ENCODE results near the gene KRTAP4-5. TPM values are rescaled to one million over a fixed set of nuclear protein-coding genes. Genes with fewer than 3 reads are reported as not detected.
"Not testable (repeated sequence)": the region's sequence is repeated elsewhere in the genome, so short reads cannot be mapped to it uniquely, and the experiment has no call there.

KRTAP4-5 gene
- total RNA-seq, 1 experiment from 2014 or later: not detected

DNA sequence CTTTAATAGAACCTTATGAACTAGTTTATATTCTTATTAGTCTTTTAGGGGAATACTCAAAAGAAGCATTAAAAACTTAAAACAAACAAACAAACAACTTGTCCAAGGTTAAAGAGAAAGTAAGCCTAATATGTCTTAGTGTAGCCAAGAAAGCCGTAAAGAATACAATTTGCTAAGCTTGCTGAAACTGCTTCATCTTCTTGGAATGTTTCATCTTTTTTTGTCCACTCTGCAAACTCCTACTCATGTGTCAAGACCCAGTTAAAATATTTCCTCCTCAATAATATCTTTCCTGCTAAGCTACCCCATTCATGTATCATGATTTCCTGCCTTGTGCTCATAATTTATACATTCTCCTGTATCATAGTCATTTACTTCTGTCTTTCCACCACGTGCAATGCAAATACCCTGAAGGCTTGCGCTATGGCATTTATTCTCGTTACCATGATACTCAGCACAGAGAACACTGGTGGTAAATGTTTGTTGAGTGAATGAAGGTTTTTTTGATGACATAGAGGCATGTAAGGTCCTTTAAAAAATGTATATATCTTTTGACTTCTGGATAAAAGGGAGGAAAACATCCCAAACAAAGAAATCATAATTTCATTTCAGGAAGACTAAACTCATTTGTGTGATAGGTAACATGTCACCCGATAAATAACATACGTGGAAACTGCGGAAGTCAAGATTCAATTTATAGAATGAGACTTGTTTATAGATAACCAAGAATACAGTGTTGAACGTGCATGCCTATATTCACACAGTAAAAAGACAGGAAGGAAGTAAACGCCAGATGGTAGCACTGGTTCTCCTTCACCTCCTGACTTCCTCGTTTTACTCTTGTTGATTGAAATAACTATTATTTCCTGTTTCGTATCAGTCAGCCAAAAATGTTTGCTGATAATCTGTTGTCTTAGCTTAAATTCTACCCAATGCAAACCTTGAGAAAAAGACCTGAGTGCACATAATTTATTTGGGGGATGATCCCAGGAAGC lies 29.6 kb downstream of the KRTAP4-5 start:
- DNase-seq (ENCODE audit: low read depth); in situ Hi-C loops (cut with HindIII; ENCODE audit: low pct_unique_long_range_greater_than_20kb, low sequenced_read_pairs): not testable (repeated sequence)

DNA sequence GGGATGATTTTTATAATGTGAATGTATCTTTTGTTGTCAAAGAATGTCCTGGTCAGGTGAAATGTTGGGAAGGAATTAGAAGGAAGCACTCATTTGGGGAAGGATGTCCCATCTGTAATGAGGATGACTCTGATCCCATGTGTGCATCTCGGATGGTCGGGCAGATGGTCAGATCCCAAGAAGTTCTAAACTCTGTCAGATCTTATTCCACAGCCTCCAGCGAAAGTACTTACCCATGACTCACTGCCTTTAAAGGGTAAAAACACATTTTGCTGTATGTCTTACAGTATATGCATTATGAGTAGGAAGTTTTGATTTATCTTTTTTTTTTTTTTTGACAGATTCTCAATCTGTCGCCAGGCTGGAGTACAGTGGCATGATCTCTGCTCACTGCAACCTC lies 30.9 kb downstream of the KRTAP4-5 start:
- in situ Hi-C loops (cut with HindIII; ENCODE audit: low pct_unique_long_range_greater_than_20kb, low sequenced_read_pairs): no loop called here
- no peak for DNase-seq (ENCODE audit: low read depth)

DNA sequence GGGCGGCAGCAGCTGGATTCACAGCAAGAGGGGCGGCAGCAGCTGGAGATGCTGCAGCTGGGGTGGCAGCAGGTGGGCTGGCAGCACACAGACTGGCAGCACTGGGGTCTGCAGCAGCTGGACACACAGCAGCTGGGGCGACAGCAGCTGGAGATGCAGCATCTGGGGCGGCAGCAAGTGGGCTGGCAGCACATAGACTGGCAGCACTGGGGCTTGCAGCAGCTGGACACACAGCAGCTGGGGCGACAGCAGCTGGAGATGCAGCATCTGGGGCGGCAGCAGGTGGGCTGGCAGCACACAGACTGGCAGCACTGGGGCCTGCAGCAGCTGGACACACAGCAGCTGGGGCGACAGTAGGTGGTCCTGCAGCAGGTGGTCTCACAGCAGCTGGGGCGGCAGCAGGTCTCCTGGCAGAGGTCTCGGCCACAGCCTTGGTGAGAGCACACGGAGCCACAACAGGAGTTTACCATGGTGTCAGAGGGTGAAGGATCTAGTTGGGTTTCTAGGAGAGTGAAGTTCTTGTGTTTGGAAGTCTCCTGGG lies 31.7 kb downstream of the KRTAP4-5 start, which contains the start of gene KRTAP4-11:
Gene KRTAP4-11, minus strand, starts transcription at position 528 of the 541 bp plus-strand sequence. Its CDS starts 58 bp downstream, at position 470.
- in situ Hi-C loops (cut with HindIII; ENCODE audit: low pct_unique_long_range_greater_than_20kb, low sequenced_read_pairs); DNase-seq (ENCODE audit: low read depth): not testable (repeated sequence)

DNA sequence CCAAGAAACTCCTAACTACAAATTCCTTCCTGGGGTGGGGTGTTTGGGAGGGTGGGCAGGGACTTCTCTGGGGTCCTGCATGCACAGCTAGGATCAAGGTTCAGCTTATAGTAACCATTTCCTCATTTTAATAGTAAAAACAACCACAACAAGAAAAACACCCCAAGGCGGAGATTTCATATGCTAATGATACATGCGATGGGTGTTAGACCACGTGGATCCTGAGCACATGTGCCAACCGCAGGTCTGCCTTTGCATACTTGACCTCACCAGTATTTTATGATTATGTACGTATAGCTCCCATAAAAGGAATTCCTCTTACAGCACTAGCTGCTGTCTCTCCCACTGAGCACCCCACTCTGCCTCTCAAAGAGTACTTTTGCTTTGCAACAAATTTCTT lies 33.3 kb downstream of the KRTAP4-5 start:
- DNase-seq (ENCODE audit: low read depth): no peak
- in situ Hi-C loops (cut with HindIII; ENCODE audit: low pct_unique_long_range_greater_than_20kb, low sequenced_read_pairs): no loop called here

DNA sequence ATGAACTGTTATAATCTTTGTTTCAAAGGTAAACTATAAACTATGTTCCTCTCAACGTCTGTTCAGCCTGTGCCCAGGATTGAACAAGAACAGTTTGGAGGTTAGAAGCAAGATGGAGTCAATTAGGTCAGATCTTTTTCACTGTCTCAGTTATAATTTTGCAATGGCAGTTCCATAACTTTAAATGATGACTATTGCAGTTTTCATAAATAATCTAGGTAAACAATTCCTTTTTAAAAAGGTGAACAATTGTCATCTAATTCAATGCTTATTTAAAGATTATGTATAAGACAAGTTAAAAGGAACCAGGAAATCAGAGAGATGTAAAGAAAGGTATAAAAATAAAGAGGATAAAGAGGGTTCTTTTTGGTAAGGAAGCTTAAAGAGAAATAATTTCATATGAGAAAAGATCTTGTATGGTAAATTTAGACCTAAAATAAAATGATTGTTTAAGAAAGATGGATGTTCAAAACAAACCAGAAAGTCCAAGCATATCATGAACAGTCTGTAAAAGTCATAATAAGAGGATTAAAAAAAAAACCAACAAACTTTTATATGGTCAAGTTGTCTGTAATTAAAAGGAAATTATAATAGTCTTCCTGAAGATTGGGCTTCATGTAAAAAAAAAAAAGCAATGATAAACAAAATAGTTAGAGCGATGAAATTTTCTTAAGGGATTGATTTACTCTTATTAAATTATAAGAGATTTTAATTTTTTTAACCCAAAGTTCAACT lies 38.3 kb downstream of the KRTAP4-5 start:
- in situ Hi-C loops (cut with HindIII; ENCODE audit: low pct_unique_long_range_greater_than_20kb, low sequenced_read_pairs): no loop called here
- no peak for DNase-seq (ENCODE audit: low read depth)

DNA sequence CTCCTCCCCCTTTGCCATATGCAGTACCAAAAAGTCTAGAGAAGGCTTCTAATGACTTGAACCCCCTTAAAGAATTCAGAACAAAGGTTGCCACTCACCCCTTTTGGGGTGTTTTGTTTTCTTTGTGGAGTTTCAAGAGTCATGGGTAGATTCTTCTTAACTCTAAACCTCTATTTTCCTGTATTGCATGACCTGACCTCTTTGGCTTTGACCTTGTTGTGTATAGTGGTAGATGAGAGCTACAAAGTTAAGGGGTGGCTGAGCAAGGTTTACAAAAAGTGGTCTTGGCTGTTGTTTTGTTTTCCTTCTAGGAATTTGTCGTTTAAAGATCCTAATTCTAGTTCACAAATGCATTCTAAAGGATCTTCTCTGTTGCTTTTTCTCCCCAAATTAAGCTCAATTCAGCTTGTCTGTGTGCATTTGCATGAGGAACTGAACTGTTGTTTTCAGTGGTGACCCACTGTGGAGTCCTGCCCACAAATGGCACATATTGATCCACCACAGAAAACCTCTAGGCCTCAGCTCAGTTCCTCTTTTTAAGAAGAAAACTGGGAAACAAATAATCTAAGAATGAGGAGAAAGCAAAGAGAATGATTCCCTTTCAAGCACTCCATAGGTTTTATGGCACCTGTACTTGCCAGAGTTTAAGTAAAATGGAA lies 40.8 kb downstream of the KRTAP4-5 start:
- DNase-seq (ENCODE audit: low read depth); in situ Hi-C loops (cut with HindIII; ENCODE audit: low pct_unique_long_range_greater_than_20kb, low sequenced_read_pairs): not testable (repeated sequence)

DNA sequence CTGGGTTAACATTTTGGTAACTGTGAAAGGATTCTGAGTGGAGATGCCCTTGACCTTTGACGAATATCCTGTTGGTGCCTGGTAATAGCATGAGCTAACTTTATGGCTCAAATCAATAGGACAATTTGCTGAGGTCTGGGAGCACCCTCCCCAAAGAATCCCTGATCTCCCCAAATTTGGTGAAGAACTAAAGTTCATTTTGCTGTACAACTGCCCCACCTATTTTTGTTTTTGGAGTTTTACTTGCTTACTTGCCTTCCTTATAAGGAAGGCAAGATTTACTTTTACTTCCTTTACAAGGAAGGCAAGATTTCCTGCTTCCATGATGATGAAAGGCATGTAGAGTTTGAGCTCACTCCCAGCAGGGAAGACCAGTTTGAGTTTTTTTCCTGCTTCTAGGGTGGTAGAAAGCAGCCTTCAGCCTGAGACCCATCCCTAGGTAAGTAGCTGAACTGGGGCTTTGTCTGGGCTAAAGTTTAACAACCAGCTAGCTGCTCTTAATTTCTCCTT lies 41.6 kb downstream of the KRTAP4-5 start:
- in situ Hi-C loops (cut with HindIII; ENCODE audit: low pct_unique_long_range_greater_than_20kb, low sequenced_read_pairs): no loop called here
- no peak for DNase-seq (ENCODE audit: low read depth)

DNA sequence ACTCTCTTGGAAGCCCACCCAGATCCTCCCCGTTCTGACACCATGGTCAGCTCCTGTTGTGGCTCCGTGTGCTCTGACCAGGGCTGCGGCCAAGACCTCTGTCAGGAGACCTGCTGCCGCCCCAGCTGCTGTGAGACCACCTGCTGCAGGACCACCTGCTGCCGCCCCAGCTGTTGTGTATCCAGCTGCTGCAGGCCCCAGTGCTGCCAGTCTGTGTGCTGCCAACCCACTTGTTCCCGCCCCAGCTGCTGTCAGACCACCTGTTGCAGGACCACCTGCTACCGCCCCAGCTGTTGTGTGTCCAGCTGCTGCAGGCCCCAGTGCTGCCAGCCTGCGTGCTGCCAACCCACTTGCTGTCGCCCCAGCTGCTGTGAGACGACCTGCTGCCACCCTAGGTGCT lies 44.3 kb downstream of the KRTAP4-5 start, which contains the start of gene KRTAP4-9:
Gene KRTAP4-9, plus strand, starts transcription at position 43 of the 400 bp plus-strand sequence. Its CDS starts 0 bp downstream, at position 43.
- DNase-seq (ENCODE audit: low read depth); in situ Hi-C loops (cut with HindIII; ENCODE audit: low pct_unique_long_range_greater_than_20kb, low sequenced_read_pairs): not testable (repeated sequence)

DNA sequence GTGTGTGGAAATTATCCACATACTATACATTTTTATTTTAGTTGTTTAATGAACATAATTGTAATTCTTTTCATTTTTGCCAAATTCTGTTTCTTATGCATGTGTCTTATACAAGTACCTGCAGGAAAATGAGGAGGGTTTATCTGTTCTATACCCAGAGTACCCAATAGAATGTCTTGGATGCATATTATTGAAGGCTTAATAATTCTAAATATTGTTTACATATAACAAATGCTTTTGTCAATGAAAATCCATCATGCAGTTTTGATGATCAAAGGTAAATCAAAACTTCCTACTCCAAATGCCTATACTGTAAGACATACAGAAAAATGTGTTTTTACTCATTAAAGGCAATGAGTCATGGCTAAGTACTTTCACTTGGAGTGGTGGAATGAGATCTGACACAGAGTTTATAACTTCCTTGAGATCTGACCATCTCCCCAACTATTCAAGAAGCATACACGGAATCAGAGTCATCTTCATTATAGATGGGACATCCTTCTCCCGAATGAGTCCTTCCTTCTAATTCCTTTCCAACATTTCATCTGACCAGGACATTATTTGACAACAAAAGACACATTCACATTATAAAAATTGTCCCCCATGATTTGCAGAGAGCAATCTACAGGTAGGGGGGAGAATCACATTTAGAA lies 45.1 kb downstream of the KRTAP4-5 start:
- in situ Hi-C loops (cut with HindIII; ENCODE audit: low pct_unique_long_range_greater_than_20kb, low sequenced_read_pairs): not testable (repeated sequence)
- DNase-seq (ENCODE audit: low read depth): peak; percentile 19

DNA sequence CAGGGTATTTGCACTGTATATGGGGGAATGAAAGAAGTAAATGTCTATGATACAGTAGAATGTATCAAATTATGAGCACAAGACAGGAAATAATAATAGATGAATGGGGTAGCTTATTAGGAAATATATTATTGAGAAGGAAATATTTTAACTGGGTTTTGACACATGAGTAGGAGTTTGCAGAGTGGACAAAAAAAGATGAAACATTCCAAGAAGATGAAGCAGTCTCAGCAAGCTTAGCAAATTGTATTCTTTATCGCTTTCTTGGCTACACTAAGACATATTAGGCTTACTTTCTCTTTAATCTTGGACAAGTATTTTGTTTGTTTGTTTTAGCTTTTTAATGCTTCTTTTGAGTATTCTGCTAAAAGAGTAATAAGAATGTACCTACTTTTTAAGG lies 45.7 kb downstream of the KRTAP4-5 start:
- no peak for DNase-seq (ENCODE audit: low read depth)
- in situ Hi-C loops (cut with HindIII; ENCODE audit: low pct_unique_long_range_greater_than_20kb, low sequenced_read_pairs): no loop called here

DNA sequence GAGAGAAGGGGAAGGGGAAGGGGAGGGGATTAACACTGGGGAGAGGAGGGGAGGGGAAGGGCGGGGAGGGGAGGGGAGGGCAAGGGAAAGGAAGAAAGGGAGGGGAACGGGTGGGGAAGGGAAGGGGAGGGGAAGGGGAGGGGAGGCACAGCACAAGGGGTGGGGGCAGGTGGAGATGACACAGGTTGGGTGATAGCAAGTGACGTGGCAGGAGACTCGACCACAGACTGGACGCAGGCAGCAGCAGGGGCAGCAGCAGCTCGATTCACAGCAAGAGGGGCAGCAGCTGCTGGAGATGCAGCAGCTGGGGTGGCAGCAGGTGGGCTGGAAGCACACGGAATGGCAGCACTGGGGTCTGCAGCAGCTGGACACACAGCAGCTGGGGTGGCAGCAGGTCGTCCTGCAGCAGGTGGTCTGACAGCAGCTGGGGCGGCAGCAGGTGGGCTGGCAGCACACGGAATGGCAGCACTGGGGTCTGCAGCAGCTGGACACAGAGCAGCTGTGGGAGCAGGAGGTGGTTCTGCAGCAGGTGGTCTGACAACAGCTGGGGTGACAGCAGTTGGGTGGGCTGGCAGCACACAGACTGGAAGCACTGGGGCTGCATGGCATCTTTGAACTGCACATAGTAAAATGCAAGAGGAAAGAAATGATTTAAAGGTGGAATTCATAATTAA lies 47.9 kb downstream of the KRTAP4-5 start, which contains the start of gene KRTAP4-16:
Gene KRTAP4-16, minus strand, starts transcription at position 624 of the 674 bp plus-strand sequence. Its CDS starts 0 bp downstream, at position 624.
- DNase-seq (ENCODE audit: low read depth): no peak
- in situ Hi-C loops (cut with HindIII; ENCODE audit: low pct_unique_long_range_greater_than_20kb, low sequenced_read_pairs): no loop called here

DNA sequence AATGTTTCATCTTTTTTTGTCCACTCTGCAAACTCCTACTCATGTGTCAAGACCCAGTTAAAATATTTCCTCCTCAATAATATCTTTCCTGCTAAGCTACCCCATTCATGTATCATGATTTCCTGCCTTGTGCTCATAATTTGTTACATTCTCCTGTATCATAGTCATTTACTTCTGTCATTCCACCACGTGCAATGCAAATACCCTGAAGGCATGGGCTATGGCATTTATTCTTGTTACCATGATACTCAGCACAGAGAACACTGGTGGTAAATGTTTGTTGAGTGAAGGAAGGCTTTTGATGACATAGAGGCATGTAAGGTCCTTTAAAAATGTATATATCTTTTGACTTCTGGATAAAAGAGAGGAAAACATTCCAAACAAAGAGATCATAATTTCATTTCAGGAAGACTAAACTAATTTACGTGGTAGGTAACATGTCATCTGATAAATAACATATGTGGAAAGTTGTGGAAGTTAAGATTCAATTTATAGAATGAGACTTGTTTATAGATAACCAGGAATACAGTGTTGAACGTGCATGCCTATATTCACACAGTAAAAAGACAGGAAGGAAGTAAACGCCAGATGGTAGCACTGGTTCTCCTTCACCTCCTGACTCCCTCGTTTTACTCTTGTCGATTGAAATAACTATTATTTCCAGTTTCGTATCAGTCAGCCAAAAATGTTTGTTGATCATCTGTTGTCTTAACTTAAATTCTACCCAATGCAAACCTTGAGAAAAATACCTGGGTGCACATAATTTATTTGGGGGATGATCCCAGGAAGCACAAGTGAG lies 49.7 kb downstream of the KRTAP4-5 start:
- in situ Hi-C loops (cut with HindIII; ENCODE audit: low pct_unique_long_range_greater_than_20kb, low sequenced_read_pairs): not testable (repeated sequence)
- DNase-seq (ENCODE audit: low read depth): peak; percentile 14

Other genes with a start within 250 kb of the KRTAP4-5 start
- not detected in 2 replicates for gene KRT23, start 212.2 kb downstream of the KRTAP4-5 start, total RNA-seq (2014; rRNA removed; shearing (Covaris generic); ENCODE audit: low replicate concordance)
- not detected in 2 replicates for gene KRT39, start 182.9 kb downstream of the KRTAP4-5 start, total RNA-seq (2014; rRNA removed; shearing (Covaris generic); ENCODE audit: low replicate concordance)
- gene KRT40, start 165.5 kb downstream of the KRTAP4-5 start, total RNA-seq (2014; rRNA removed; shearing (Covaris generic); ENCODE audit: low replicate concordance): not detected in 2 replicates
- gene KRTAP3-3, start 155.7 kb downstream of the KRTAP4-5 start, total RNA-seq (2014; rRNA removed; shearing (Covaris generic); ENCODE audit: low replicate concordance): not detected in 2 replicates
- gene KRTAP3-2, start 149.9 kb downstream of the KRTAP4-5 start, total RNA-seq (2014; rRNA removed; shearing (Covaris generic); ENCODE audit: low replicate concordance): not detected in 2 replicates
- gene KRTAP3-1, start 140.7 kb downstream of the KRTAP4-5 start, total RNA-seq (2014; rRNA removed; shearing (Covaris generic); ENCODE audit: low replicate concordance): not detected in 2 replicates
- not detected in 2 replicates for gene KRTAP1-5, start 122.6 kb downstream of the KRTAP4-5 start, total RNA-seq (2014; rRNA removed; shearing (Covaris generic); ENCODE audit: low replicate concordance)
- not detected in 2 replicates for gene KRTAP1-4, start 119.6 kb downstream of the KRTAP4-5 start, total RNA-seq (2014; rRNA removed; shearing (Covaris generic); ENCODE audit: low replicate concordance)
- gene KRTAP1-3, start 115.0 kb downstream of the KRTAP4-5 start, total RNA-seq (2014; rRNA removed; shearing (Covaris generic); ENCODE audit: low replicate concordance): not detected in 2 replicates
- gene KRTAP1-1, start 108.4 kb downstream of the KRTAP4-5 start, total RNA-seq (2014; rRNA removed; shearing (Covaris generic); ENCODE audit: low replicate concordance): not detected in 2 replicates
- not detected in 2 replicates for gene KRTAP2-1, start 102.5 kb downstream of the KRTAP4-5 start, total RNA-seq (2014; rRNA removed; shearing (Covaris generic); ENCODE audit: low replicate concordance)
- gene KRTAP2-2, start 94.6 kb downstream of the KRTAP4-5 start, total RNA-seq (2014; rRNA removed; shearing (Covaris generic); ENCODE audit: low replicate concordance): not detected in 2 replicates
- not detected in 2 replicates for gene KRTAP2-3, start 89.7 kb downstream of the KRTAP4-5 start, total RNA-seq (2014; rRNA removed; shearing (Covaris generic); ENCODE audit: low replicate concordance)
- gene KRTAP2-4, start 83.9 kb downstream of the KRTAP4-5 start, total RNA-seq (2014; rRNA removed; shearing (Covaris generic); ENCODE audit: low replicate concordance): not detected in 2 replicates
- not detected in 2 replicates for gene KRTAP4-7, start 65.7 kb downstream of the KRTAP4-5 start, total RNA-seq (2014; rRNA removed; shearing (Covaris generic); ENCODE audit: low replicate concordance)
- not detected in 2 replicates for gene KRTAP4-8, start 51.7 kb downstream of the KRTAP4-5 start, total RNA-seq (2014; rRNA removed; shearing (Covaris generic); ENCODE audit: low replicate concordance)
- not detected in 2 replicates for gene KRTAP4-16, start 47.6 kb downstream of the KRTAP4-5 start, total RNA-seq (2014; rRNA removed; shearing (Covaris generic); ENCODE audit: low replicate concordance)
- not detected in 2 replicates for gene KRTAP4-9, start 44.4 kb downstream of the KRTAP4-5 start, total RNA-seq (2014; rRNA removed; shearing (Covaris generic); ENCODE audit: low replicate concordance)
- not detected in 2 replicates for gene KRTAP4-11, start 31.5 kb downstream of the KRTAP4-5 start, total RNA-seq (2014; rRNA removed; shearing (Covaris generic); ENCODE audit: low replicate concordance)
- gene KRTAP4-12, start 25.6 kb downstream of the KRTAP4-5 start, total RNA-seq (2014; rRNA removed; shearing (Covaris generic); ENCODE audit: low replicate concordance): not detected in 2 replicates
- gene KRTAP4-6, start 9.3 kb downstream of the KRTAP4-5 start, total RNA-seq (2014; rRNA removed; shearing (Covaris generic); ENCODE audit: low replicate concordance): not detected in 2 replicates
- gene KRTAP4-4, start 10.9 kb upstream of the KRTAP4-5 start, total RNA-seq (2014; rRNA removed; shearing (Covaris generic); ENCODE audit: low replicate concordance): not detected in 2 replicates
- gene KRTAP4-3, start 18.4 kb upstream of the KRTAP4-5 start, total RNA-seq (2014; rRNA removed; shearing (Covaris generic); ENCODE audit: low replicate concordance): not detected in 2 replicates
- gene KRTAP4-2, start 28.4 kb upstream of the KRTAP4-5 start, total RNA-seq (2014; rRNA removed; shearing (Covaris generic); ENCODE audit: low replicate concordance): not detected in 2 replicates
- gene KRTAP4-1, start 35.1 kb upstream of the KRTAP4-5 start, total RNA-seq (2014; rRNA removed; shearing (Covaris generic); ENCODE audit: low replicate concordance): not detected in 2 replicates
- gene KRTAP9-1, start 40.1 kb upstream of the KRTAP4-5 start, total RNA-seq (2014; rRNA removed; shearing (Covaris generic); ENCODE audit: low replicate concordance): not detected in 2 replicates
- gene KRTAP9-2, start 76.8 kb upstream of the KRTAP4-5 start, total RNA-seq (2014; rRNA removed; shearing (Covaris generic); ENCODE audit: low replicate concordance): not detected in 2 replicates
- not detected in 2 replicates for gene KRTAP9-3, start 82.6 kb upstream of the KRTAP4-5 start, total RNA-seq (2014; rRNA removed; shearing (Covaris generic); ENCODE audit: low replicate concordance)
- not detected in 2 replicates for gene KRTAP9-8, start 88.2 kb upstream of the KRTAP4-5 start, total RNA-seq (2014; rRNA removed; shearing (Covaris generic); ENCODE audit: low replicate concordance)
- gene KRTAP9-4, start 99.9 kb upstream of the KRTAP4-5 start, total RNA-seq (2014; rRNA removed; shearing (Covaris generic); ENCODE audit: low replicate concordance): not detected in 2 replicates
- gene KRTAP9-9, start 105.6 kb upstream of the KRTAP4-5 start, total RNA-seq (2014; rRNA removed; shearing (Covaris generic); ENCODE audit: low replicate concordance): not detected in 2 replicates
- not detected in 2 replicates for gene KRTAP9-6, start 115.6 kb upstream of the KRTAP4-5 start, total RNA-seq (2014; rRNA removed; shearing (Covaris generic); ENCODE audit: low replicate concordance)
- gene KRTAP9-7, start 125.9 kb upstream of the KRTAP4-5 start, total RNA-seq (2014; rRNA removed; shearing (Covaris generic); ENCODE audit: low replicate concordance): not detected in 2 replicates
- not detected in 2 replicates for gene KRTAP29-1, start 153.0 kb upstream of the KRTAP4-5 start, total RNA-seq (2014; rRNA removed; shearing (Covaris generic); ENCODE audit: low replicate concordance)
- not detected in 2 replicates for gene KRTAP16-1, start 159.5 kb upstream of the KRTAP4-5 start, total RNA-seq (2014; rRNA removed; shearing (Covaris generic); ENCODE audit: low replicate concordance)
- not detected in 2 replicates for gene KRTAP17-1, start 165.9 kb upstream of the KRTAP4-5 start, total RNA-seq (2014; rRNA removed; shearing (Covaris generic); ENCODE audit: low replicate concordance)
- not detected in 2 replicates for gene KRT33A, start 201.0 kb upstream of the KRTAP4-5 start, total RNA-seq (2014; rRNA removed; shearing (Covaris generic); ENCODE audit: low replicate concordance)
- gene KRT33B, start 220.0 kb upstream of the KRTAP4-5 start, total RNA-seq (2014; rRNA removed; shearing (Covaris generic); ENCODE audit: low replicate concordance): not detected in 2 replicates
- gene KRT34, start 232.5 kb upstream of the KRTAP4-5 start, total RNA-seq (2014; rRNA removed; shearing (Covaris generic); ENCODE audit: low replicate concordance): 0.20 TPM in 1 of 2 replicates, not detected in the other
- gene KRT31, start 247.8 kb upstream of the KRTAP4-5 start, total RNA-seq (2014; rRNA removed; shearing (Covaris generic); ENCODE audit: low replicate concordance): not detected in 2 replicates

Data from Caki2 (cell line).